GM12872 (cell line): ENCODE measurements around the gene LGR6.

Experiments used
- CTCF ChIP-seq: IDR thresholded peaks from 3 replicates; pipeline ENCODE4 v1.5.1; 2011; ENCODE audit warnings: low read depth, mild to moderate bottlenecking, low read length, moderate library complexity; ENCODE audit not compliant: insufficient read depth

Gene LGR6

GRCh38 chr1:202165942-202166843, 27.4 kb upstream of the LGR6 start:
- no peak for TF ChIP-seq CTCF

- TF ChIP-seq CTCF: no peak
Observed at GRCh38 chr1:202167708-202168415, 25.7 kb upstream of the LGR6 start.

- no peak for TF ChIP-seq CTCF
Observed at GRCh38 chr1:202168861-202169260, 24.7 kb upstream of the LGR6 start.

GRCh38 chr1:202170726-202171125, 22.9 kb upstream of the LGR6 start:
- TF ChIP-seq CTCF: no peak

GRCh38 chr1:202171292-202172014, 22.1 kb upstream of the LGR6 start:
- TF ChIP-seq CTCF: no peak

GRCh38 chr1:202172015-202172355, 21.6 kb upstream of the LGR6 start:
- TF ChIP-seq CTCF: no peak

GRCh38 chr1:202173993-202174392, 19.6 kb upstream of the LGR6 start:
- no peak for TF ChIP-seq CTCF
